Right renal cortex interstitium (tissue), 3 donors: ENCODE measurements around the gene VAMP1. TPM values are rescaled to one million over a fixed set of nuclear protein-coding genes. Genes with fewer than 3 reads are reported as not detected.
"Not testable (repeated sequence)": the region's sequence is repeated elsewhere in the genome, so short reads cannot be mapped to it uniquely, and the experiment has no call there.

Experiments
- DNase-seq, 3 donors: peaks; one replicate each; pipeline ENCODE4 v3.0.0-alpha.2; 2013; ENCODE audit warnings: low read depth in 3 of 3, low spot score in 2 of 3
- polyA plus RNA-seq, 3 donors: library from polyadenylated mRNA; unstranded; fragments of 120-200 nt; gene quantifications; one replicate each; pipeline ENCODE4 v1.2.1, GENCODE V29; 2013; ENCODE audit not compliant: insufficient read length in 3 of 3

The VAMP1 gene
- polyA plus RNA-seq, 3 donors: 5.8 to 12.7 (median 9.0) TPM

DNA sequence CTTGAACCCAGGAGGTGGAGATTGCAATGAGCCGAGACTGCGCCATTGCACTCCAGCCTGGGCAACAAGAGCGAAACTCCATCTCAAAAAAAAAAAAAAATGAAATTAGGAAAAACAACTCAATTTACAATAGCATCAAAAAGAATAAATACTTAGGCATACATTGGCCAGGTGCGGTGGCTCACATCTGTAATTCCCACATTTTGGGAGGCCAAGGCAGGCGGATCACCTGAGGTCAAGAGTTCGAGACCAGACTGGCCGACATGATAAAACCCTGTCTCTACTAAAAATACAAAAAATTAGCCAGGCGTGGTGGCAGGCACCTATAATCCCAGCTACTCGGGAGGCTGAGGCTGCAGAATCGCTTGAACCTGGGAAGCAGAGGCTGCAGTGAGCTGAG lies 42.7 kb downstream of the VAMP1 start:
- DNase-seq: not testable (repeated sequence)

DNA sequence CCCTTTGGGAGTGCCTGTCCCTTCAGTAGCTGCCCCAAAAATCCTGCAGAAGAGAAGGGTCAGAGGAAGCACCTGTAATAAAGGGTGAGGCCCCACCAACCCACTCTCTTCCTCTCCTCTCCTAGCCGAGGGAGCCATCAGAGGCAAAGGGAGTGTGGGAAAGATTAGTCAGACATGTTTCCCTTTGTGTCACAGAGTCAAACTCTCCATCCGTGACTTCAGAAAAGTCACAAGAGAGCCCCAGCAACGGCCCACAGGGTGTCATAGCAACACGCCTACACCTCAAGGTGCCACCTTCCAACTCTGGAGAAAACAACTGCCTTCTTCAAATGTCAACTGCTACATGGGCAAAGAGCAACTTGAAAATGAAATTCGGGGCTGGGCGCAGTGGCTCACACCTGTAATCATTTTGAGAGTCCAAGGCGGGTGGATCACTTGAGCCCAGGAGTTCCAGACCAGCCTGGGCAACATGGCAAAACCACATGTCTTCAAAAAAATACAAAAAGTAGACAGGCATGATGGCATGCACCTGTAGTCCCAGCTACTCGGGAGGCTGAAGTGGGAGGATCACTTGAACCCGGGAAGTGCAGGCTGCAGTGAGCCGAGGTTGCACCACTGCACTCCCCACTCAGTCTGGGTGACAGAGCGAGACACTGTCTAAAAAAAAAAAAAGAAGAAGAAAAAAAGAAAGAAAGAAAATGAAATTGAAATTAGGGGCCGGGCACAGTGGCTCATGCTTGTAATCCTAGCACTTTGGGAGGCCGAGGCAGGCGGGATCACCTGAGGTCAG lies 43.4 kb downstream of the VAMP1 start:
- no peak for DNase-seq

DNA sequence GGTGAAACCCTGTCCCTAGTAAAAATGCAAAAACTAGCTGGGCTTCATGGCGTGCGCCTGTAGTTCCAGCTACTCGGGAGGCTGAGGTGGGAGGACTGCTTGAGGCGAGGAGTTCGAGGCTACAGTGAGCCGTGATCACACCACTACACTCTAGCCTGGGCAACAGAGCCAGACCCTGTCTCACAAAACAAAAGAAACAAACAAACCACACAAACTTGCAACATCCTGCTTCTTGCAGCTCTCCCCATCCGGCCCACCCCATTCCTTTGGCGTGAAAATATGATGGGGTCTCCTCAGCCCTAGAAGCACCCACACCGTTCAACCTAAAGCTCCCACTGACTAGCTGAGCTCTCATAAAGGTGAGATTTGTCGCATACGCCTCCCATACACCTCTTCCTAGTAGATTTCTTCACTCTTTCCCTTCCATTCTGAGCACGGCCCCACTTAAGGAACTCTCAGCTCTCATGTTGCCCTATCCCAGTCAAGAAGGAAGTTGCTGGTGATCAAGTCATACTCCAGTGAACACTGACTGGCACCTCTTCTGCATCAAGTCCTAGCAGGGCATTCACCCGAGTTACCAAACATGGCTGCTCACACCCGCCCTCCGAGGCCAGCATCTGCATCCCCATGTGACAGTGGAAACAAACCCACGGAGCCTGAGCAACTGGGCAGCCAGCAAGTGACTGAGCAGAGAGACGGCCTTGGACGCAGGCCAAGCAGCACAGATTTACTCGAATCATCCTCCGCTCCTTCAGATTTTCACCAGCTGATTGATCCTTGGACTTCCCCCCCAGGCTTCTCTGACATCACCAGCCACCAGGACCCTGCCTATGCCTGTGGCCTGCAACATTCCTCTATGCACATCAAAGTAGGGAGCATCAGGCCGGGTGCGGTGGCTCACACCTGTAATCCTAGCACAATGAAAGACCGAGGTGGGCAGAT lies 44.6 kb downstream of the VAMP1 start:
- no peak for DNase-seq

DNA sequence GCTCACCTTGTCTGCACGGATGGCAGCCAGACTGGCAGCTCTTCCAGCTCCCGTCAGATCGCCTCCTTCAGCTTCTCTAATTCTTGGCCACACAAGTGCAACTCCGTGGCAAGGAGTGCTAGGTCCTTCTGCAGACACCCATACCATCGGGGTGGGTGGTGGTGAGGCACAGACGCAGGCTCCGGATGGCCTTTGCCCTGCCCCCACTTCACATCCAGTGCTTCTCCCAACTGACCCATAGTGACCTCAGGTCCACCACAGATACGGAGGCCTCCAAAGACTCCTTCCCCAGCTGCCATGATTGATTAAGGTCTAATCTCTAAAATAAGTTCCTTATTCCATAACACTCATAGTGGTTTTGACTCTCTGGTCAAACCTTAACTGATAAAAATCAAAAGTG lies 45.6 kb downstream of the VAMP1 start:
- no peak for DNase-seq

DNA sequence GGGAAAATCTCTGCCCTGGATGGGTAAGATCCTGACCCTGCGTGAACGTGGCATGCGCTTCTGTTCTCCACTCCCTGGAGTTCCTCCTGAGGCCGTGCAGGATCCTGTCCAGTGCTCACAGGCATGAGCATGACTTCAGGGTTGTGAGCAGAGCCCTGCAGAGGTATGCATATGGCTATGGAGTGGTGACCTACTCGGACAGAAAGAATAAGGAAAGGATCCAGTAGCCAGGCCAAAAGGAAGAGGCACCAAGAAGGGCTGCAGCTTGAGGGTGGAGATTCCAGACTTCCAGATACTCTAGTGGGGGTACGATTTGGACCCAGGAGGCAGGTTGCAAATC lies 46.5 kb downstream of the VAMP1 start:
- DNase-seq: no peak

DNA sequence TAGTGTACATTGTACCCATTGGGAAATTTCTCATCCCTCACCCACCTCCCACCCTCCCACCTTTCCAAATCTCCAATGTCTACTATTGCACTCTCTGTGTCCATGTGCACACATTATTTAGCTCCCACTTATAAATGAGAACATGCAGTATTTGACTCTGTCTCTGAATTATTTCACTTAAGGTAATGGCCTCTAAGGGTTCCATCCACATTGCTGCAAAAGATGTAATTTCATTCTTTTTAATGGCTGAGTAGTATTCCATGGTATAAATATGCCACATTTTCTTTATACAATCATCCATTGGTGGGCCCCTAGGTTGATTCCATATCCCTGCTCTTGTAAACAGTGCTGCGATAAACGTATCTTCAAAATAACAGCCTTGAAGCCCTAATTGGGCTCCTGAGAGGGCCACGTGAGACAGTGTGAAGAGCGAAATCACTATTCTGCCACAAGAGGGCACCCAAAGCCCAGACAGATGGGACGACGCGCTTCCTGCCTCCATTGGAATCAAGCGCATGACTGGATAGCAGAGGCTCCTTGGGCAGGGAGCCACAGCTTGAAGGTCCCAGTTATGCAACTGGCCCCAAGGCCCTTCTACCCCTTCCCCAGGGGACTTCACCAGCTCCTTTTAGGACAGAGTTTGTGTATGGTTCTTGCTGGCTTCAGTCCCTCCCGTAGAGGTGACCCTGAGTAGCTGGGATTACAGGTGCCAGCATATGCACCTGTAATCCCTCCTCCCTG lies 47.0 kb downstream of the VAMP1 start:
- peak; percentile 76 to 82 (median 81) for DNase-seq

DNA sequence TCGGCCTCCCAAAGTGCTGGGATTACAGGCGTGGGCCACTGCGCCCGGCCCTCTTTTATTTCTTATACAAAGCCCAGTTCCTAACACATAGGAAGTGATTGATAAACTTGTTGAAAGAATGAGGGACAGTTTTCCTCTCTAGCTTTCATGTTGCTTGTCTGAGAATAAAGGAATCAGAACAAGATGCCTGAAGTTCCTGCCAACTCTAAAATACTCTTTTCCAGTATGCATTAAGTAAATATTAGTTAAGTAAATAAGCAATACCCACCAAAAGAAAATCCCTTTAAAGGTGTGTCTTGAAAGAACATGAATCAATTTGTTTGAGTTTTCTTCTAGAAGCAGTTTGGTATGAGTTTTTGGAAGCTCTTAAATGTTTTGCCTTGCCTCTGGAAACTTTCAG lies 50.1 kb downstream of the VAMP1 start:
- no peak for DNase-seq

DNA sequence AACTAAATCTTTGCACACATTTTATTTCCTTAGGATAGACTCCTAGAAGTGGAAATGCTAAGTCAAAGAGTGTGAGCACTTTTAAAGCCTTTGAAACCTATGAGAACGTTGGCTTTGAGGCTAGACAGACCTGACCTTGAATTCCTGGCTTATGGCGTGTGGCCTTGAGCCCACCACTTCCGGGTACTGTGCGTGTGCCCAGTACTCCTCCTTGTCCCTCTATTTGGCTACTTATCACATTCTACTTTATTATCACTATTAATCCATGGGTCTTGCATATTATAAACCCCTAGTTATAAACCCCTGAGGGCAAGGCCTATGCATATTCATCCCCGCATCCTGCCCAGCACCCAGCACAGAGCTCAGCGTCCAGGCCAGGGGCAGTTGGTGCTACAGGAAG lies 51.7 kb downstream of the VAMP1 start:
- no peak for DNase-seq

DNA sequence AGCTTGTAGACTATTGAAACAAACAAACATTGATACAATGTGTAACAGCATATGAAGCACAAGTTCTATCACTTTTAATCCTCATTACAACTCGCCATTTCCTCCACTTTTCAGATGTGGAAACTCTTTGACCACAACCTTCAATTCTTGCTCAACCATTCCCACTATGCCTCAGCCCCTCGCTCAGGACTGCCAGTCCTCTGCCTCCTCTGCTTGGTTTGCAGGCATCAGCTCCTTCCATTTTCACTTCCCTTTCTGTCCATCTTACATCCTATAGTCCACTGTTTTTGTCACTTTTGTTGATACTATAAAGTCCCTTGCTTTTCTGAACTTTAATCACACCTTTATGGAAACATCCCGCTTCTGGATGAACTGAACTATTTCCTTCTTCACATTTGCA lies 53.9 kb downstream of the VAMP1 start:
- no peak for DNase-seq

Other genes starting within 250 kb of the VAMP1 start
- 1 to 10 TPM; 3.1 to 3.8 (median 3.1) TPM for gene PLEKHG6, start 160.0 kb downstream of the VAMP1 start, polyA plus RNA-seq
- gene TNFRSF1A, start 128.6 kb downstream of the VAMP1 start, polyA plus RNA-seq: 100 to 1,000 TPM in 2 of 3 donors, 10 to 100 TPM in 1; 86.6 to 103 (median 101) TPM
- 10 to 100 TPM; 68.1 to 74.0 (median 70.4) TPM for gene SCNN1A, start 95.1 kb downstream of the VAMP1 start, polyA plus RNA-seq
- gene LTBR, start 86.5 kb downstream of the VAMP1 start, polyA plus RNA-seq: 10 to 100 TPM; 54.1 to 59.7 (median 57.7) TPM
- under 1 TPM; 0.31 to 0.98 (median 0.85) TPM for gene CD27, start 25.7 kb downstream of the VAMP1 start, polyA plus RNA-seq
- gene TAPBPL, start 18.6 kb downstream of the VAMP1 start, polyA plus RNA-seq: 10 to 100 TPM; 13.5 to 23.0 (median 20.5) TPM
- gene MRPL51, start 22.6 kb upstream of the VAMP1 start, polyA plus RNA-seq: 100 to 1,000 TPM; 191 to 204 (median 196) TPM
- 10 to 100 TPM; 53.5 to 57.1 (median 56.0) TPM for gene NCAPD2, start 23.4 kb upstream of the VAMP1 start, polyA plus RNA-seq
- gene GAPDH, start 63.8 kb upstream of the VAMP1 start, polyA plus RNA-seq: 1,000 to 10,000 TPM; 1,949 to 2,148 (median 2,005) TPM
- gene IFFO1, start 85.4 kb upstream of the VAMP1 start, polyA plus RNA-seq: 10 to 100 TPM; 10.2 to 12.2 (median 11.9) TPM
- 10 to 100 TPM; 22.2 to 24.5 (median 24.4) TPM for gene NOP2, start 97.6 kb upstream of the VAMP1 start, polyA plus RNA-seq
- 100 to 1,000 TPM; 277 to 287 (median 283) TPM for gene CHD4, start 136.7 kb upstream of the VAMP1 start, polyA plus RNA-seq
- 1 to 10 TPM in 2 of 3 donors, under 1 TPM in 1; 0.75 to 1.3 (median 1.2) TPM for gene LPAR5, start 165.3 kb upstream of the VAMP1 start, polyA plus RNA-seq
- gene ACRBP, start 176.8 kb upstream of the VAMP1 start, polyA plus RNA-seq: 1 to 10 TPM; 3.5 to 4.7 (median 4.6) TPM
- gene ING4, start 192.4 kb upstream of the VAMP1 start, polyA plus RNA-seq: 100 to 1,000 TPM; 125 to 134 (median 128) TPM
- 10 to 100 TPM; 73.2 to 86.0 (median 76.1) TPM for gene ZNF384, start 218.7 kb upstream of the VAMP1 start, polyA plus RNA-seq
- 1 to 10 TPM; 8.1 to 9.0 (median 8.9) TPM for gene PIANP, start 230.1 kb upstream of the VAMP1 start, polyA plus RNA-seq